ENCODE data around the gene NAA50. TPM values are rescaled to one million over a fixed set of nuclear protein-coding genes. Genes with fewer than 3 reads are reported as not detected.

Gene NAA50
- total RNA-seq, 1 experiment from 2014 or later = 290 TPM

GRCh38 chr3:113719758-113720157 is 26.3 kb downstream of the NAA50 start:
- DNase-seq = no peak
- no peaks in the 10 kb centered on the region for H3K4me1 ChIP-seq
- H3K36me3 ChIP-seq = peaks cover 51% of the 10 kb centered on the region
- no peak overlapping the region for H3K27ac ChIP-seq
- H3K9me3 ChIP-seq (replicated peaks) = no peaks in the 10 kb centered on the region
- no peak overlapping the region for H3K4me3 ChIP-seq
- no peaks in the 10 kb centered on the region for H3K27me3 ChIP-seq

- H3K27me3 ChIP-seq = no peaks in the 10 kb centered on the region
Observed at GRCh38 chr3:113719294-113719693, 26.8 kb downstream of the NAA50 start.

GRCh38 chr3:113717818-113718217 is 28.2 kb downstream of the NAA50 start:
- Histone ChIP-seq H3K9me3 (replicated peaks) (no peaks in the 10 kb centered on the region), H3K36me3 (peaks cover 34% of the 10 kb centered on the region)

More at GRCh38 chr3:113719294-113719693, 26.8 kb downstream of the NAA50 start:
- Histone ChIP-seq H3K4me3 (no peak overlapping the region), H3K4me1 (no peaks in the 10 kb centered on the region), H3K9me3 (replicated peaks) (no peaks in the 10 kb centered on the region), H3K36me3 (peaks cover 49% of the 10 kb centered on the region), H3K27ac (no peak overlapping the region)
- no peak for DNase-seq

GRCh38 chr3:113717308-113717707 is 28.7 kb downstream of the NAA50 start:
- Histone ChIP-seq H3K9me3 (replicated peaks) (no peaks in the 10 kb centered on the region), H3K36me3 (peaks cover 30% of the 10 kb centered on the region), H3K27ac (no peak overlapping the region), H3K4me3 (no peak overlapping the region), H3K4me1 (no peaks in the 10 kb centered on the region; the same call in 1 of the 2 replicates), H3K27me3 (no peaks in the 10 kb centered on the region)
- DNase-seq = no peak

More at GRCh38 chr3:113717818-113718217, 28.2 kb downstream of the NAA50 start:
- H3K4me3 ChIP-seq = no peak overlapping the region
- no peaks in the 10 kb centered on the region for H3K27me3 ChIP-seq
- no peaks in the 10 kb centered on the region for H3K4me1 ChIP-seq
- no peak overlapping the region for H3K27ac ChIP-seq
- DNase-seq = no peak

- Histone ChIP-seq H3K27me3 (no peaks in the 10 kb centered on the region), H3K27ac (no peak overlapping the region), H3K9me3 (replicated peaks) (no peaks in the 10 kb centered on the region), H3K4me1 (no peaks in the 10 kb centered on the region; the same call in 1 of the 2 replicates), H3K4me3 (no peak overlapping the region), H3K36me3 (peaks cover 9% of the 10 kb centered on the region)
- no peak for DNase-seq
Observed at GRCh38 chr3:113714702-113715101, 31.3 kb downstream of the NAA50 start.

- Histone ChIP-seq H3K27me3 (no peaks in the 10 kb centered on the region), H3K9me3 (replicated peaks) (no peaks in the 10 kb centered on the region), H3K4me3 (no peak overlapping the region), H3K4me1 (no peaks in the 10 kb centered on the region; the same call in 1 of the 2 replicates), H3K27ac (no peak overlapping the region), H3K36me3 (no peaks in the 10 kb centered on the region)
- no peak for DNase-seq
Observed at GRCh38 chr3:113712129-113712528, 33.9 kb downstream of the NAA50 start.

- no peak for DNase-seq
- Histone ChIP-seq H3K9me3 (replicated peaks) (no peaks in the 10 kb centered on the region), H3K4me3 (no peak overlapping the region), H3K4me1 (no peaks in the 10 kb centered on the region; the same call in 1 of the 2 replicates), H3K27ac (no peak overlapping the region), H3K36me3 (no peaks in the 10 kb centered on the region), H3K27me3 (no peaks in the 10 kb centered on the region)
Observed at GRCh38 chr3:113707835-113708234, 38.2 kb downstream of the NAA50 start.

- Histone ChIP-seq H3K4me3 (no peak overlapping the region), H3K4me1 (0 out of 2 replicates have a peak, but pooled peaks cover 4% of the 10 kb centered on the region), H3K27ac (no peak overlapping the region), H3K9me3 (replicated peaks) (no peaks in the 10 kb centered on the region), H3K27me3 (no peaks in the 10 kb centered on the region), H3K36me3 (no peaks in the 10 kb centered on the region)
- no peak for DNase-seq
Observed at GRCh38 chr3:113698956-113699355, 47.1 kb downstream of the NAA50 start.

GRCh38 chr3:113698213-113698742 is 47.8 kb downstream of the NAA50 start:
- no peaks in the 10 kb centered on the region for H3K9me3 ChIP-seq (replicated peaks)
- H3K36me3 ChIP-seq = no peaks in the 10 kb centered on the region
- H3K27me3 ChIP-seq = no peaks in the 10 kb centered on the region
- H3K27ac ChIP-seq = no peak overlapping the region
- H3K4me3 ChIP-seq = no peak overlapping the region
- DNase-seq = no peak
- 0 out of 2 replicates have a peak, but pooled peaks cover 4% of the 10 kb centered on the region for H3K4me1 ChIP-seq

- H3K27me3 ChIP-seq = no peaks in the 10 kb centered on the region
- H3K4me1 ChIP-seq = 0 out of 2 replicates have a peak, but pooled peaks cover 4% of the 10 kb centered on the region
- DNase-seq = peak in 1 of 2 experiments; percentile 12
- H3K4me3 ChIP-seq = peak overlapping the region; percentile 73
- no peaks in the 10 kb centered on the region for H3K36me3 ChIP-seq
- no peaks in the 10 kb centered on the region for H3K9me3 ChIP-seq (replicated peaks)
- H3K27ac ChIP-seq = no peak overlapping the region
Observed at GRCh38 chr3:113697500-113698090, 48.5 kb downstream of the NAA50 start.

- H3K27ac ChIP-seq = peak overlapping the region; percentile 14; the same call in 1 of the 2 replicates
- peak; percentile 99 for DNase-seq
Observed at GRCh38 chr3:113696658-113697499, 49.2 kb downstream of the NAA50 start.

GRCh38 chr3:113695786-113696645 is 50.0 kb downstream of the NAA50 start, which contains the start of gene USF3:
USF3 (minus strand) TSS chr3:113696642; CDS start chr3:113674878, 21,764 bp downstream.
- 0 out of 2 replicates have a peak, but pooled peaks cover 4% of the 10 kb centered on the region for H3K4me1 ChIP-seq
- peak within 1 kb of the TSS; percentile 99 for H3K4me3 ChIP-seq
- no peaks in the 10 kb centered on the region for H3K27me3 ChIP-seq
- no peaks in the 10 kb centered on the region for H3K9me3 ChIP-seq (replicated peaks)
- peak; percentile 75 to 77 for DNase-seq
- H3K27ac ChIP-seq = peak within 1 kb of the TSS; percentile 69
- no peaks in the 10 kb centered on the region for H3K36me3 ChIP-seq

More at GRCh38 chr3:113696658-113697499, 49.2 kb downstream of the NAA50 start:
- Histone ChIP-seq H3K4me1 (0 out of 2 replicates have a peak, but pooled peaks cover 4% of the 10 kb centered on the region), H3K27me3 (no peaks in the 10 kb centered on the region), H3K9me3 (replicated peaks) (no peaks in the 10 kb centered on the region), H3K4me3 (peak overlapping the region; percentile 99), H3K36me3 (no peaks in the 10 kb centered on the region)

- Histone ChIP-seq H3K4me1 (0 out of 2 replicates have a peak, but pooled peaks cover 4% of the 10 kb centered on the region), H3K36me3 (no peaks in the 10 kb centered on the region), H3K9me3 (replicated peaks) (no peaks in the 10 kb centered on the region), H3K4me3 (peak overlapping the region; percentile 99), H3K27me3 (no peaks in the 10 kb centered on the region), H3K27ac (peak overlapping the region; percentile 69)
- no peak for DNase-seq
Observed at GRCh38 chr3:113695431-113695785, 50.6 kb downstream of the NAA50 start.

GRCh38 chr3:113690482-113690881 is 55.6 kb downstream of the NAA50 start:
- no peak overlapping the region for H3K27ac ChIP-seq
- no peak overlapping the region for H3K4me3 ChIP-seq
- H3K4me1 ChIP-seq = 0 out of 2 replicates have a peak, but pooled peaks cover 4% of the 10 kb centered on the region
- no peaks in the 10 kb centered on the region for H3K27me3 ChIP-seq
- H3K9me3 ChIP-seq (replicated peaks) = no peaks in the 10 kb centered on the region; the same call in 1 of the 2 replicates
- no peaks in the 10 kb centered on the region; the same call in 1 of the 2 replicates for H3K36me3 ChIP-seq
- no peak for DNase-seq

All from SJCRH30 (cell line).